Brain microvascular endothelial cell (primary cell): ENCODE measurements around the gene SSTR5.

Source experiments
- DNase-seq: peaks from one replicate; pipeline ENCODE4 v3.0.0-alpha.2; 2020
- H3K27ac ChIP-seq: fragments of 250-450 bp; sonication (Bioruptor Pico); 2 replicates; pipeline ENCODE4 v1.5.1; 2020; ENCODE audit warnings: mild to moderate bottlenecking, moderate library complexity
- H3K27me3 ChIP-seq: fragments of 250-450 bp; sonication (Bioruptor Pico); replicated peaks from 2 replicates; pipeline ENCODE4 v1.5.1; 2020; ENCODE audit warnings: mild to moderate bottlenecking
- H3K36me3 ChIP-seq: fragments of 250-450 bp; sonication (Bioruptor Pico); replicated peaks from 2 replicates; pipeline ENCODE4 v1.5.1; 2020; ENCODE audit warnings: mild to moderate bottlenecking
- H3K4me3 ChIP-seq: 2 replicates; pipeline ENCODE4 v1.5.1; 2011; ENCODE audit warnings: low read depth, mild to moderate bottlenecking, control low read depth, low read length, moderate library complexity
- CTCF ChIP-seq: IDR thresholded peaks from 2 replicates; pipeline ENCODE4 v1.5.1; 2011; ENCODE audit warnings: low read depth, mild to moderate bottlenecking, moderate library complexity, low read length, control low read depth, inconsistent platforms; ENCODE audit errors: missing control alignments
- in situ Hi-C: cut with HindIII; loops from 2 replicates; pipeline ENCODE4 v1.10.0; 2017; ENCODE audit warnings: low sequenced_read_pairs, low pct_ligation_motif_present

The SSTR5 gene

GRCh38 chr16:1042866-1043265 is 29.7 kb upstream of the SSTR5 start:
- in situ Hi-C loops, result no loop called here
- no peaks in the 10 kb centered on the region for H3K27me3 ChIP-seq
- no peak for TF ChIP-seq CTCF

GRCh38 chr16:1043881-1044451 is 28.6 kb upstream of the SSTR5 start:
- H3K27me3 ChIP-seq, result peaks cover 2% of the 10 kb centered on the region
- TF ChIP-seq CTCF, result no peak

More at GRCh38 chr16:1042866-1043265, 29.7 kb upstream of the SSTR5 start:
- H3K36me3 ChIP-seq, result no peaks in the 10 kb centered on the region
- no peak overlapping the region for H3K4me3 ChIP-seq
- no peak overlapping the region for H3K27ac ChIP-seq
- DNase-seq, result no peak

DNA sequence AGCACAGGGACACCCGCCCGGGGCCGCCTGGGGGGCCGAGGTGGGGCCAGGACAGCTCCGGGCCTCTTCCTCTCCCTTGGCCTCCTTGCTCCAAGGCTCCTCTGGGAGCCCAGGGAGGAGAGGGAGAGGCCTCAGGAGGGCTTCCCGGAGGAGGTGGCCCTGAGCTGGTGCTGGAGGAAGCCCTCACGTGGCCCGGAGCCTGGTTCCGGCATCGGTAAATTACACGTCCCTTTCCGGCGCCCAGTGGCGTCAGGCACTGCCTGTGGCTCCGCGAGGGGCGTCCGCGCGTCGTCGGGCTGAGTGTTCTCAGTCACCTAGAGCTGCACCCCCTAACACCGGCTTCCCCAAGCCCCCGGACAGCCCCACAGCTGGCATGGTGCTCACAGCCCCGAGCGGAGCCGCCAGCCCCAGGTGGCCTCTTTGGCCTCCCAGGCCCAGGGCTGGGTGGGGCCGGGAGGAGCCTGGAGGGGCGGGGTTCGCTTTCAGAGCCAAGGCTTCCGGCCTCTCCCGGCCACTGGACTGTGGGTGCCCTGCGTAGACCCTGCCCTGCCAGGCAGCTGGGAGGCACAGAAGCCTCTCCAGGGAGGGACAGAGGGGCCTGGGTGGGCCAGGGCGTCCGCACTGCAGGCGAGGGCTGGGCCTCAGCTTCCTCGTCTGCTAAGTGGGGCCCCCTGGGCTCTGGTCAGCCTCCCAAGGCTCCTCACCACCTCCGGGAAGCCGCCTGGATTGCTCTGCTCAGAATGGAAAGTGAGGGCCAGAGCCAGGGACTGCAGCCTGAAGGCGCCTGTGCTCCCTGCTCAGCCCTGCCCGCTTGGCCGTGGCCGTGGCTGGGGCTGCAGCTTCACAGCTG is 27.9 kb upstream of the SSTR5 start:
- Histone ChIP-seq H3K4me3 (no peak overlapping the region), H3K27me3 (peaks cover 2% of the 10 kb centered on the region), H3K36me3 (no peaks in the 10 kb centered on the region), H3K27ac (no peak overlapping the region)
- in situ Hi-C loops, result no loop called here
- no peak for TF ChIP-seq CTCF
- DNase-seq, result no peak

More at GRCh38 chr16:1043881-1044451, 28.6 kb upstream of the SSTR5 start:
- Histone ChIP-seq H3K4me3 (no peak overlapping the region), H3K27ac (no peak overlapping the region), H3K36me3 (no peaks in the 10 kb centered on the region)
- in situ Hi-C loops, result no loop called here
- no peak for DNase-seq

DNA sequence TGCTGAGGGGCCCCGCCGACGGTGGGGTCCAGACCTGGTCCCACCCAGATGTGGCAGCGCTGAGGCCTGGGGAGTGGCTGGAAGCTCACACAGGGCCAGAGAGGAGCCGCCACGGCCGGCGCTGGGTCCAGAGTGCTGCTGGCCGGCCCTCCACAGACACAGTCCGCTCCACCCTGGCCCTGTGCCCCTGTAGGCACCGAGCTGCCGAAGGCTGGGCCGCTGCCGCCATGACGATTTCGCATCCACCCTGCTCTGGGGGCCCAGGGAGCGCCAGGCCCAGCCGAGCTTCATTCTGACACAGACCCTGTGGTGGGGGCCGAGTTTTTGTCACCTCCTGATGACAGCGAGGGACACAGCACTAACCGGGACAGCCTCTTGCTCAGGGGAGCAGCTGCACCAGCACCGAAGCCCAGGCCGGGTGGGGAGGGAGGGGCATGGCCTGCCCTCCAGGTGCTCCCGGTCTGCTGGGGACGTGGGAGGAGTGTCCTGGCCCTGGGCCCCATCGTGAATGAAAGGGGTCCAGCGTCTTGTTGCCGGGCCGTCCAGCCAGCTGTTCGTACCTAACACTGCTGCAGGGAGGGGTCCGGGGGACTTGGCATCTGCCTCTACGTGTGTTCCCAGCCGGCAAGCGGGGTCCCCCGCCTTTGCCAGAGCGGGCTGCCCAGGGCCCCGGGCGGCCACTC is 27.1 kb upstream of the SSTR5 start:
- Histone ChIP-seq H3K27ac (no peak overlapping the region), H3K27me3 (peaks cover 2% of the 10 kb centered on the region), H3K4me3 (no peak overlapping the region), H3K36me3 (no peaks in the 10 kb centered on the region)
- in situ Hi-C loops, result no loop called here
- DNase-seq, result no peak
- TF ChIP-seq CTCF, result no peak

DNA sequence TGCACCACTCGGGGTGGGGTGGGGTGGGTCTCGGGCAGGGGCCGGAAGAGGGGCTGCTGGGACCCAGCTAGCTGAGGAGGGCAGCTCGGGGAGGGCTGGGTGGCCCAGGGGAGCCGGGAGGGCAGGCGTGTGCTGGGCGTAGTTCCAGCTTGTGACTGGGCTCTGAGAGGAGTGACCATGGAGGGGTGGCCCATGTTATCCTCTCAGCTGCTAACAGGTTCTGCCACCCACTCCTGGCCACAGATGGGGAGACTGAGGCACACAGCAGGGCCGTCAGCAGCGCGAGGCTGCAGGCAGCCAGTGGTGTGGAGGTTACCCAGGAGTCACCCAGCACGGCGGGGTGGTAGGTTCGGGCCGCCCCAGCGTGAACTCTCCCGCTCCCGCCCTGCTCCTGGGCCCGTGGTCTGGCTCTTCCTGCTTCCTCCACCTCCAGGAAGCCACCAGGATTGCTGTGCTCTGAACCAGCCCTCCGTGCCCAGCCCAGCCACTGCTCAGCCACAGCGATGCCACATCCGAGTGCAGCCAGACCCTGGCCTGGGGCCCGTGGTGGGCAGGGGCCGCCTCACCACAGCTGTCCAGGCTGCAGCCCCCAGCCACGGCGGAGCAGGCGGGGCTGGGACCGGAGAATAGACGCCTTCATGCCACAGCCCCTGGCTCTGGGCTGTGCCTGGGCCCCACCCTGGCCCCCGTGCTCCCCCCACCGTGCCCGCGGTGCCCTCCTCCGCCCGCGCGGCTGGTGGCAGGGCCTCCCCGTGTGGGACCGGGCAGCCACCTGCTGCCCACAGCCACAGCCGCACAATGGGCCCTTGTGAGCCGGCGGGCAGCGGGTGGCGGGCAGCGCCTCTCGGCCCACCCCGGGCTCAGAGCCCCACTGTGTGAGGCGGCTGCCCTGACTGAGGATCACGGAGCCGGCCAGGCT is 26.3 kb upstream of the SSTR5 start:
- no peak for TF ChIP-seq CTCF
- Histone ChIP-seq H3K27me3 (peaks cover 2% of the 10 kb centered on the region), H3K27ac (no peak overlapping the region), H3K36me3 (no peaks in the 10 kb centered on the region), H3K4me3 (no peak overlapping the region)
- DNase-seq, result no peak
- in situ Hi-C loops, result no loop called here
